GM10248 (cell line): ENCODE measurements around the gene OR6J1.

Experiments used
- CTCF ChIA-PET: fragments of 300-600 bp; sonication (Branson Sonifier 250); formaldehyde crosslinking; extraction: SDS; loops from one replicate; lab custom pipeline; 2021; ENCODE audit warnings: antibody characterized with exemption; lab: Yijun Ruan, JAX
- POLR2A ChIA-PET: fragments of 350-650 bp; sonication (Branson Sonifier 250); formaldehyde crosslinking; extraction: SDS; loops from one replicate; lab custom pipeline; 2020; ENCODE audit warnings: antibody characterized with exemption; lab: Yijun Ruan, JAX
- DNase-seq: peaks from one replicate; pipeline ENCODE4 v3.0.0; 2012; ENCODE audit errors: extremely low spot score
- CTCF ChIP-seq: IDR thresholded peaks from 2 replicates; pipeline ENCODE4 v1.5.1; 2012; ENCODE audit warnings: mild to moderate bottlenecking, low read depth; ENCODE audit errors: extremely low read depth, missing control alignments, control extremely low read depth

OR6J1 gene

GRCh38 chr14:22653012-22653621, 9.0 kb upstream of the OR6J1 start:
- CTCF ChIA-PET: interaction anchor here (0.6 to 7.9 kb wide), 44 partner anchors 9 to 452 kb away, joined by 3 to 108 read pairs (median 4); partner anchors contain the start of genes ABHD4, LRP10 and OR6J1
- POLR2A ChIA-PET: interaction anchor here (0.5 kb wide), 1 partner anchor 60 kb away, joined by 5 read pairs; no protein-coding TSS in a partner anchor
- peak; percentile 68 for DNase-seq
- peak; percentile 81 for TF ChIP-seq CTCF

GRCh38 chr14:22651586-22651985, 7.4 kb upstream of the OR6J1 start:
- POLR2A ChIA-PET: interaction anchor here (0.6 kb wide), 2 partner anchors 240 to 359 kb away, joined by 3 read pairs; no protein-coding TSS in a partner anchor
- CTCF ChIA-PET: interaction anchor here (0.7 to 7.9 kb wide), 7 partner anchors 8 to 95 kb away, joined by 3 to 108 read pairs (median 8); partner anchors contain the start of genes DAD1 and OR6J1
- TF ChIP-seq CTCF: no peak
- DNase-seq: no peak

- POLR2A ChIA-PET: interaction anchor here (0.6 to 0.7 kb wide), 2 partner anchors 164 to 241 kb away, joined by 3 to 4 read pairs; no protein-coding TSS in a partner anchor
- CTCF ChIA-PET: interaction anchor here (0.7 to 7.9 kb wide), 8 partner anchors 7 to 94 kb away, joined by 3 to 108 read pairs (median 6); partner anchors contain the start of genes DAD1 and OR6J1
- no peak for DNase-seq
- no peak for TF ChIP-seq CTCF
These were observed 6.9 kb upstream of the OR6J1 start for GRCh38 chr14:22650960-22651521.

- CTCF ChIA-PET: interaction anchor here (0.9 to 7.9 kb wide), 5 partner anchors 24 to 78 kb away, joined by 3 to 108 read pairs (median 3); partner anchors contain the start of gene DAD1
- POLR2A ChIA-PET: no interaction called here
- no peak for TF ChIP-seq CTCF
- no peak for DNase-seq
These were observed 6.0 kb upstream of the OR6J1 start for GRCh38 chr14:22650046-22650739.

- POLR2A ChIA-PET: no interaction called here
- CTCF ChIA-PET: interaction anchor here (1.1 to 7.9 kb wide), 8 partner anchors 11 to 204 kb away, joined by 3 to 108 read pairs (median 4); no protein-coding TSS in a partner anchor
- no peak for DNase-seq
- no peak for TF ChIP-seq CTCF
These were observed 4.4 kb upstream of the OR6J1 start for GRCh38 chr14:22648506-22648905.
